Renal cortical epithelial cell (primary cell): ENCODE measurements around the gene EXT2. TPM values are rescaled to one million over a fixed set of nuclear protein-coding genes. Genes with fewer than 3 reads are reported as not detected.

Source experiments
- DNase-seq: peaks from one replicate; pipeline ENCODE4 v3.0.0-alpha.2; 2011; ENCODE audit warnings: low read depth
- total RNA-seq: library from RNA; depleted of rRNA; stranded (reverse); fragments of >200 nt; gene quantifications from 2 replicates; pipeline ENCODE4 v1.2.3, GENCODE V29; 2014

The EXT2 gene
- total RNA-seq, 1 donor from 2014 or later, result 129 TPM

DNA sequence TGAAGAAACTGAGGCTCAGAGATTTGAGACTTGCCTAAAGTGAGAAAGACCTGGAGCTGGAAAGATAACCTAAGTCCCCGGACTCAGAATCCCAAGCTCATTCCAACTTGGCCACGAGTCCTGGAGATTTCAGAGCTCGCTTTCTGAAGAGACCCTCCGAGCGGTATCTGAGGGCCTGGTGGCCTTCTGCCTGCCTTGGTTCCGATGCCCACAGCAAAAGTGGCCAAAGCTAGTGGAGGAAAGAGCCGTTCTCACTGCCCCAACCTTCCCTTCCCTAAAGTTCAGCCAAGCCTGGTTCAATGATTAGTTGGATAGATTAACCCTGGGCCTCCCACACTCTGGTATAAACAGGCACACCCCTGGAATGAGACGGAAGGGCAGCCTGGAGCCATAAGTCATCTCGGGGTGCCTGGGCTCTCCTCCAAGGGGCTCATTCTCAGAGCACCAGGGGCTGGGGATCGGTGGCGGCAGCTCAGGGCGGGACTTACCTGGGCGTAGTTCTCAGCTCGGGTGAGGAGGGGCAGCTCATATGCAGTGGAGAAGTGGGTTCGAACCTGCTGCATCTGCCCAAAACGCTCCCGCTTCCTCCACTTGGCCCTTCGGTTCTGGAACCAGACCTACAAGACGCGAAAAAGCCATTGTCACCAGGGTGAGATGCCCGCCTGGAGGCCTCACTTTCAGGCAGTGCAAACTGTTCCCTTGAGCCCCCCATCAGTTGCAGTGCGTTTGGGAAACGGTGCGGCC, 171.7 kb downstream of the EXT2 start:
- DNase-seq, result no peak

DNA sequence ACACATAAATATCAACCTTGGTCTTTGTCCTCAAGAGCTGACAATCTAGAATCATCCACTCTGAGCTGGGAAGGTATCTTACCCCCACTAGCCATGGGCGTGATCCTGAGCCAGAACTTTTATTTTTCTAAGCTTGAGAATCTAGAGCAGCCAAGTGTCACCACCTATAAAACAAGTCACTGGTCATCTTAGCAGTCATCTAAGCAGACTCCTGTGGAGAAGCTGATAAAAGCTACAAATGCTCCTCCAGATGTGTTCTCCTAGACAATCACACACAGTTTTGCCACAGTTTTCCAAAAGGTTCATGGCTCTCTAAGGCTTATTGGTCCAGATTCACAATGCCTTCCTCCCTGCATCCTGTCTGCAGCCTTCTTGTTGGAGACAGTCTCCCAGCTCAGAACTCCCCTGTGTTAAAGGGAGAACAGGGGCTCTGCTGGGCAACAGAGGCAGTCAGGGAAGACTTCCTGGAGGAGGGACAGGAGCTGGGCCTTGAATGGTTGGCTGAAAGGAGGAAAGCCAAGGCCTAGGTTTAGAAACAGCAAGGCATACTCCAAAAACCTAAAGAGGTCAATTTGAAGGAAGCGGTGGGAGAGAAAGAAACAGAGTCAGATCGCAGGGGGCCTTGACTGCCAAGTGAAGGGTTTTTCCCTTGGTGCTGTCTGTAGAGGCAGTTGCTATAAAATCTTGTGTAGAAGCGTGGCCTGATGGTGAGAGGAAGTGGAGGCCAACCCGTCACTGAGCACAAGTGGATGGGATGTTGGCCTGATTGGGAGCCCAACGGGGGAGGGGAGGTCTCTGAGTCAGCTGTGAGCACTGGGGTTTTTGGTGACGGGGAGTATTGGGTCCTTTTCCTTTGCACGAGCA, 172.5 kb downstream of the EXT2 start:
- no peak for DNase-seq

DNA sequence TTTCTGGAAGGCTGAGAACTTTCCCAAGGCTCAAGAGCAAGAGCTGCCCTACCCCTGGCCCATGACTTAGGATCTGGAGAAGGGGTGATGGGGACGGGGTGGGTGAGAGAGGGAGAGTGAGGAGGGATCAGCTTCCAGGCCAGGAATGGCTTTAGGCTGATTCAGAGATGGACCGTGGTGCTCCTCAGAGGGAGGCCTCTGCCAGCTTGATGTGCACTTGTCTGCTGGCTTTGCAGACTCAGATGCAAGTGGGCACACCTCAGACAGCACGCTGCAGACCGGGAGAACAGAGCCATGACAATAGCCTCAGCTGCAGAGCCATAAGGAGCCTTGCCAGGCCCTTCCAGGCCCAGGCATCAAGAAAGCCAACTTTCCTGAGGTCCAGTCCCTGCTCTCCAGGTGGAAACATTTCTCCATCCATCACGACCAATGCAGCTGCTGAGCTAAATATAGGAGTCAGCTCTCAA, 173.2 kb downstream of the EXT2 start:
- no peak for DNase-seq

DNA sequence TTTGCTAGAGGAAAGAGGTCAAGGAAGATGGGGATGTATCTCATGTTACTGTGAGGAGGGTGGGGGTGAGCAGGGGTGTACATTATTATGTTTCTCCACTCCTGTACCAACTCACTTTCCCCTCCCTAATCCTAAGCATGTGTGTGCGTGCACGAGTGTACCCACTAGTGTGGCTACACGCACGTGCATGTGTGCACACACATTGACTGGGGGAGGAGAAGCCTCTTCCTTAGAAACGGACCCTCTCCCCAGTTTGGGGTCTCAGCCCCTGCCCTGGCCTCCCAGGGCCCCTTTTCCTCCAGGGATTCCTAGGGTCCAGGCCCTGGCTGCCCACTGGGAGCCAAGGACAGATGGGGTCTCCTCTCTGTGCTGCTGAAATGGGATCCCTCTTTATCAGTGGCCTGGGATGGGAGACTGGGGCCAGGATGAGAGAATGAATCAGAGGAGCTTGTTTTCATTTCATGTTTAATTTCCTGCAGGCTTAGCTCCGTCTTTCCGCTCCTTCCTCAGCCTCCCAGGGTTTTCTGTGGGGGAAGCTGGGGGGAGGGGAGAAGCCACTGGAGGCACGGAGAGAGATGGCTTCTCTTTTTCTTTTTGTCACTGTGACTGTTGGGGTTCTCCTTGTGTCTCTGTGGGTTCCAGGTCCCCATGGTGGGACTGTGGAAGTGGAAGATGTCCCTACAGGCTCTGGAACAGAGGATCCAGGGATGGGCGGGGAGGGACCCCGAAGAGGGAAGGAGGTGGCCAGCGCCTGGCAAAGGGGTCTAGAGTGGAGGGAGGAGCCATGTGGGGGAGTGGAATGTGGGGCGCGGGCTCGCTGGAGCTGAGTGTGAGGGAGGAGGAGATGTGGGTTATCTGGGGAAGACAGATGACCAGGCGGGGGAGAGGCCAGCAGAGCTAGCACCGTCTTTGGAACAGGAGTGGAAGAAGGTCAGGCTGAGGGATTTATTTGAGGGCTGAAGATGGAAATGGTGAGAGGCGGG, 174.2 kb downstream of the EXT2 start:
- no peak for DNase-seq

DNA sequence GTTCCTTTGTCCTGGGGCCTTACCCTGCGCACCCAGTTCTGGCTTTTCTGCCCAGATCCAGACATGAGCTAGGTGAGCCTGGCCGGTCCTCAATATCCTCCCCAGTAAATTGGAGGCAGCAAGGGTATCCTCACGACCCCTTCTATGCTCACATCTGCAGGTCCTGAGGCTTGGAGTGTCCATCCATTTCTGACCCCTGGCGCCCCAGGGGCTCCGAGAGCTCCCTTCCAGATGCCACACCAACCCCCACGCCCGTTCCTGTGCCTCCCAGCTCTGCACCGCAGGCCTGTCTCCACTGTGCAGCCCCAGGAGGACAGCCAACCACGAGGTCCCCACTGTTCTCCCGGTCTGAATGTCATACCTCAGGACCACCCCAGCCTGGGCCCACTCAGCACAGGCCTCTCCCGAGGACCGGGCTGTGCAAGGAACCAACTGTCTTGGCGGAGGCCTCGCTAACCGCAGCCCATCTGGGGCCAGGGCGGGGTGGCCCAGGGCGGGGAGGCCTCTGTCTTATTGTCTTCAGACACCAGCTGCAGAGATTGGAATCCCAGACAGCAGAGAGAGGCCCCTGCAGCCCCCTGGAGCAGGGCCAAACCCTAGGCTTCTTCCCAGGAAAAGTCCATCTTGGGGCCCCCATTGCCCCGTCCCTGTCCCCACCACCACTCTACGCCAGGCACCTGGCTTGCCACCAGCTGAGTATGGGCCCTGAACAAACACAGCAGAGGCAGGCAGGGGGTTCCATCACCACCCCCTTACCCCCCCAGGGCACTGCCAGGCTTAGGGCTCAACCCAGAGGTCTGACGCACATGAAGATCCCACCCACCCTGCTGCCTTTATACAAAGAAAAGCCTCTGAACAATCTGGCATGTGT, 175.2 kb downstream of the EXT2 start:
- no peak for DNase-seq

DNA sequence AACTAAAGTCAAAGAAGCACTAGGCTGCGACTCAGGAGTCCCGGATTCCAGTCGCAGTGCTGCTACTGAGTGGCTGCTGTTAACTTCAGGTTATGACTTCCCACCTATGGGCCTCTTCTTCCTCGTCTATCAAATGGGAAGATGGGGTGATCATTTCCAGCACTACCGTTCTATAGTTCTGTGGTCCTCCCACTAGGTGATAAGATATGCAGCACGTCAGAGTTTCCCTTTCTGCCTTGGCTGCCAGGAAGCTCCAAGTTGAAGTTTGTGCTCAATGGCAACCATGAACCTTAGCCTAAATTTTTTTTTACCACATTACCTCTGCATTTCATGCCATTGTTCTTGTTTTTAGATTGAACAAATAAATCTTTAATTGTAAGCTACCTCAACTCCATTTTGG, 175.8 kb downstream of the EXT2 start:
- DNase-seq, result no peak

DNA sequence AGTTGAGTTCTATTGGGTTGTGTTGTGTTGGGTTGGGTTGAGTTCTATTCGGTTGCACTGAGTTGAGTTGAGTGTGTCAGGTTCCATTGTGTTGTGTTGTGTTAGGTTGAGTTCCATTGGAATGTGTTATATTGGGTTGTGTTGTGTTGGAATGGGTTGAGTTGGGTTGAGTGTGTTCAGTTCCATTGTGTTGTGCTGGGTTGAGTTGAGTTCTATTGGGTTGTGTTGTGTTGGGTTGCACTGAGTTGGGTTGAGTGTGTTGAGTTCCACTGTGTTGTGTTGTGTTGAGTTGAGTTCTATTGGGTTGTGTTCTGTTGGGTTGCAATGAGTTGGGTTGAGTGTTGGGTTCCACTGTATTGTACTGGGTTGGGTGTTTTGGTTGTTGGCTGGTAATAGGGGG, 178.9 kb downstream of the EXT2 start:
- no peak for DNase-seq

DNA sequence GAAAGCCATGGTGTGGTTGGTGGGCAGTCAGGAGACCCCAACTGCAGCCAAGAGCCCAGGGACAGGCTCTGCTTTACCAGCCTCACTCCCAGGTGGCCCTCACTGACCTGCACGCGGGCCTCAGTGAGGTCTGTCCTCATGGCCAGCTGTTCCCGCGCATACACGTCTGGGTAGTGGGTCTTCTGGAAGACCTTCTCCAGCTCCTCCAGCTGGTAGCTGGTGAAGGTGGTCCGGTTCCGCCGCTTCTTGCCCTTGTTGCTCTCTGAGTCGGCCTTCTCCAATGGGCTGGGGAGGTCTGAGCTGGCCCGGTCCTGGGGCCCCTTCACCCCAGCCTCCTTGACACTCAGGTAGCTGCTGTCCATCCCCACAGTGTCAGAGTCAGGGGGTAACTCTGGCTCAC, 179.8 kb downstream of the EXT2 start:
- no peak for DNase-seq

DNA sequence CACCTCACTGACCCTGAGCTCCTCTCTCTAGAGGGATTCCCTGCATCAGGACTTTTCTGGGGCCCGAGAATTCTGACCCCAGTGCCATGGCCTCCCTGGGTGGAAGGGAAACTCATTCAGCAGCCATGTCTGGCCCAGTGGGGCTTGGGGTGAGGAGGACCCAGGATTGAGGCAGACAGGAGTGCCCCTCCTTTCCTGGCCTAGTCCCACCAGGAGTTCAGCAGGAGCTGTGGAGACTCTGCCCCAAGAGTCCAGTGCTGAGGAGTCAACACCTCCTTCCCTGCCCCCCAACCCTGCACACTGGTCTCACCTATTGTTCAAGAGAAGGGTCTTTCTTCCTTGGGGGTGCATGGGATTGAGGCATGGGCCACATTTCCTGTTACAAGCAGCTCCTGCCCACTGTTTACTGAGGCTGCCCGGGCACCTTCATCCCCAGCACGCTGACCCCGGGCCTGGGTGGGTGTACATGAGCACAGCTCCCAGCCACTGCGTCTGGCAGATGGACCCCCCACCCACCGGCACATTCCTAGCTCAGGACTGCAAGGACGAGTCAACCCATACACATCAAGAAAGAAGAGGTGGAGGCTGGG, 180.6 kb downstream of the EXT2 start:
- DNase-seq, result no peak

DNA sequence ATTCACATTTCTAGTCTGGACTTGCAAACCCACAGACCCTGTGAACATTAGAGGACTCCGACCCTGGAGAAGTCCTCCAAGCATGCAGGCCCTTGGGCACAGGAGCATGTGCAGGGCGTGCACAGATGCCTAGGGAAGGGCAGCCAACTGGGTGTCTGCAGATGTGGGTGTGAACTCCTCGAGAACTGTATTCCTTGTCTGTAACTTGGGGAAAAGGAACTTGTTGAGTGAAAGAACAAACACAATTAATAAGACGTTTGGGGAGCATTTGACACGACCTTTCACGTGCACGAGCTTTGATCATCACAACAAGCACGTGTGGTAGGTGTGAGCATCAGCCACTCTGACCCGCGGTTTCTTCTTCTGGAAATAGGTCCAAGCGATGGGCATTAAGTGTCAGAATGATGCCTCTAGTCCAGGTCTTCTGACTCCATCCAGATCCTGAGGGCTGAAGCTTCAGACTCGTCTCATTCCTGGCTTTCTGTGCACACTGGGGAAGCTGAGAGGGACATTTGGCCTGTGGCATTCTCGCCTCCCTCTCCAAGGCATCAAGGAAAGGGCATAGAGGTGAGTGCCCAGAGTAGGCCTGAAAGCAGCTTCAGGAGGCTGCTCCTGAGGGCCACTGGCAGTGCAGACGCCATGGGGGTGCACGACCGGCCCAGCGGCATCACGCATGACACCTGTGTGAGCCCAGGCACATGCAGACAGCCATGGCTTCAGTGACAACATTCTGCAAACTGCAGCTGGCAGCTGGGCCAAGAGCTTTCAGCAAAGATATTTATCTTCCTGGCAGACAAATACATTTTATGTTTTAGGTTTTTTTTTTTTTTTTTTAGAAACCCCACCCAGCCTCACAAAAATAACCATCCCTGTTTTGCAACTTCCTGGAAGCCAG, 182.0 kb downstream of the EXT2 start:
- no peak for DNase-seq

DNA sequence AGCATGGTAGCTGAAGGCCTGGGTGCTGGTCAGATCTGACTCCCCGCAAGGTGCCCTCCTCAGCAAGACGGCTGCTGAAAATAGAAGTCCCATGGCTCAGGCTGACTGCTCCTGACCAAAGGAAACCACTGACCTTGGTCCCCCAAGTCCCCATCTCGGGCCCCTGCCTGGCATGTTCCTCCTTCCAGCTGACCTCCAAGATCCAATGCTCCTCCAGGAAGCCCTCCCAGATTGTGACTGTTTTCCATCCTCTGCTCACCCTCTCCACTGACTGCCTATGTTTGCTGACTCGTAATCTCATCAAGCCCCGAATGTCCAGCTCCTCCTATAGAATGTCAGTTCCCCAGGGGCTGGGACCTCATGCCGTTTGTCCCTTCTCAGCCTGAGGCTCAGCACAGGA, 184.0 kb downstream of the EXT2 start:
- DNase-seq, result no peak

DNA sequence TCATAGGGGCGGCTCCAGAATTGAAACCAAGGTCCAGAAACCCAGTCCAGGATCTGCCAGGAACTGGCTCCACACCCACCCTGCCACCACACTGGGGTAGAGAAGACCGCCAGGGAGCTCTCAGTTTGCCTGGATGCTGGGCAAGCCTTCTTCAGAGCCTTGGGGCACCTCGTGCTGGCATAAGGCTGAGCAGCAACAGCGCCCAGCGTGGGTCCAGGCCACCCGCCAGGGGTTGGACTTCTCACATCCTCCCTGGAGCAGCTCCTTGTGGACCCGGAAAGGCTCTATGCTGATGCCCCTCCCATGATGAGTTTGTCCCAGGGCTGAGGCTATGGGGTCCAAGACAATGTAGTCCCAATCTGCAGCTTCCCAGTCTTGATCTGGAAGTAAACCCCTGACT, 184.8 kb downstream of the EXT2 start:
- DNase-seq, result no peak

DNA sequence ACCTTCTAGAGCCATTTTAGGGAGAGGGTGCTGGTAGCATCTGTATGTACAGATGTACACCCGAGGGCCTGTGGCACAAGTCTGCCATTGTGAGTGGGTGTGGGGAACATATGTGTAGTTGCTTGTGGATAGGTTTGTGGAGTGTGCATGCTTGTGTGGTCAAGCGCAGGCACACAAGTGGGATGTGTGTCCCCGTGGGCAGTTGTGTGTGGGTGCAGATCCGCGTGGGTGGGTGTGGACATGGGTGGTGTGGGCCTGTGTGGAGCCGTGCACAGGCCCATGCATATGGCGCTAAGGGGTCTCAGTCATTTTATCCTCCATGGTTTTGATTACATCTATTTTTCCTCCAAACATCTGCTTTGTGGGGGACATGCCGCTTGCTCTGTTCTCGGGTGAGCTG, 185.7 kb downstream of the EXT2 start:
- DNase-seq, result no peak

DNA sequence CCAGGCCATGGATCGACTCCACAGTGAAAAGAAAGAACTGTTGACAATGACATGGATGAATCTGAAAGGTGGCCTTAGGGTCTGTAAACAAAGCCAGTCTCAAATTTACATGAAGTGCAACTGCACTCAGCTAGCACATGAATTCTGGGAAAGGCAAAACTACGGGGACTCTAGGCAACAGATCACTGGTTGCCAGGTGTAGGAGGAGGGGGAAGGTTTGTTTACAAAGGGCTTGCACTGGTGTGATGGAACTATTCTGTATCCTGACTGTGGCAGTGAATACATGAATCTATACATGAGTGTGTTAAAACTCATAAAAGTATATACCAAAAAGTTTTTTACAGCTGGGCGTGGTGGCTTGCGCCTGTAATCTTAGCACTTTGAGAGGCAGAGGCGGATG, 187.1 kb downstream of the EXT2 start:
- no peak for DNase-seq

DNA sequence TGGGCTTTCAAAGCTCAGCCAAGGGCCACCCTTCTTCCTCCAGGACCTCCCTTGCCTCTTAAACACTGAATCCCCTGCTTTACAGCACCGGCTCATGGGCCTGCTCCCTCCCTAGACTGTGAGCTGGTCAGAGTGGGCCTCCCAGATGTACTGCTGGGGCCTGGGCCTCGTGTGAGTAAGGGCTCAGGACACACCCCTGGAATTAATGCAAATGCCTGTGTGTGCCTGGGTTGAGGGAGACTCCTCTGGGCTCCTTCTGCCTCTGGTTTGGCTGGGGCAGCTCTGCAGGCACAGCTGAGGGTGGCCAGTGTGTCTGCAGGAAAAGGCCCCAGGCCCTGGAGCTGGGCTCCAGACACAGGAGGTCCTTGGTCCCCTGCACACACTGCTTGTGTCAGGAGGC, 190.3 kb downstream of the EXT2 start:
- no peak for DNase-seq

DNA sequence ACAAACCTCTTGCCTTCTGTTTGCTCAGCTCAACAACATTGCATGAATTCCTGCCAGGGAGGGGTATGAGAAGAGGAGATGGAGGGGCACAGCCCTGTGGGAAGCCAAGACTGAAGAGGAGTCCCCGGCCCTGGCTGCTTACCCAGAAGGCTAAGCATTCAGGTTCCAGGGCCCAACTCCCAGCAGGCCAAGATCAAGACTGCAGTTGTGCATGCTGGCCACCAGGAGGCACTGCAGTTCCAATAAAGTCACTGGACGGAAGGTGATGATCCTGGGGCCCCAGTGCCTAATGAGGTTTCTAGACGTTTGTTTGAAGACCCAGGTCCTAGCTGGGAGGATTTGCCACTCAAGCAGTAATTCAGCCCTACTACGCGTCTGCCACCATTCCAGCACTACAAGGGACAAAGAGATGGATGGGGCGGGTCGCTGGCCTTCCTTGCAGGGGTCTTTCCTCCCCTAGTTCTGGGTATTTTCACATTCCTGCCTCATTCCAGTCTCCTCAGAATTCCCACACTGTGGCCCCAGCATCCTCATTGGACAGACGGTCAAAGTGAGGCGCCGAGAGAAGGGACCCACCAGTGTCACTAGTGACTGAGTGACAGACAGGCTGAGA, 190.9 kb downstream of the EXT2 start:
- DNase-seq, result peak; percentile 26

DNA sequence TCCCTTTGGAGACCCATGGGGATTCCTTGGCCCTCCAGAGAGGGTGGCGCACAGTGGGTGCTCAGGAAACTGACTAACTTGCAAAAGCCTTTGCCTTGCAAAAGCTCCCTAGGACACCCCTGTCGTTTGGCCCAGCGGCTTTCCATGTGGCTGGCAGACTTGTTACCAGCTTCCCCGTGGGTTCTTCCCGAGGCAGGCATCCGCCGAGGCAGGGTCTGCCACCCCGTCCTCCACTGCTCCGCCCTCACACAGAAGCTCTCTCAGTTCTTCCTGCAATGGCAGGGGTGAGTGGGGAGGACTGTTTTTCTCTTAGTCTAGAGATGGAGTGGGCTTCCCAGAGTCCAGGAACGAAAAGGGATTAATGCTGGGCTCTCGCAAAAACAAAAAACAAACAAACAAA, 191.4 kb downstream of the EXT2 start:
- no peak for DNase-seq

DNA sequence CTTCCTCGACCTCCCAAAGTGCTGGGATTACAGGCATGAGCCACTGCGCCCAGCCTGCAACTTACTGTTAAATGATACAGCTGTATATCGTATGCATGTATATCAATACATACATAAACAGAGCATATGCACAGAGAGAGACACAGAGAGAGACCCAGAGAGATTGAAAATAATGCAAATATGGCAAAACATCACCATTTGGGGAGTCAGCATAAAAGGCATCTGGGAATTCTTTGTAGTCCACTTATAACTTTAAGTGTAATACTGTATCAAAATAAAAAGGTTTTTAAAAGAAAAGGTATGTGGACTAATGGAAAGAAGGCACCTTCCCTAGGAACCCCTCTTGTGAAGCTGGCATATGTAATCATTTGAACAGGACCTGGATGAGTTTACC, 192.7 kb downstream of the EXT2 start:
- no peak for DNase-seq

DNA sequence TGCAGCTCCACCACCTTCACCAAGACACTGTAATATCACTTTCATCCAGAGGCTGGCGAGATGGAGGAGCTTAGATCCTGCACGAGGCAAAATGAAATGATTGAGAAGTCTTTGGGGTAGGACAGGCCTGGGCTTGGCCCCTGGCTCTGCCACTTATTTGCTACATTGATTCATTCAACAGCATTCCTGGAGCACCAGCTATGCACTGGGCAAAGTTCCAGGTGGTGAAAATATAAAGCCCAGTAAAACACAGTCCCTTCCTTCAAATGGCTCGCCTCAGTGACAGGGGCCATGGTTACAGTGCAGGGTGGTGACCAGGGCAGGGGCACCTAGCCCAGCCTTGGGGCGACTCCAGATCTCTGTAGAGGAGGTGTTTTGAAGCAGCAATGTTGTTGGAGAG, 194.7 kb downstream of the EXT2 start:
- no peak for DNase-seq
